ENCODE measurements around the gene ZNF500. TPM values are rescaled to one million over a fixed set of nuclear protein-coding genes. Genes with fewer than 3 reads are reported as not detected.

ZNF500 gene
- total and polyA plus RNA-seq, 2 donors (not counting 3 experiments of a cell fraction or from before 2014, with no cell fraction given), result 8.6 to 13.5 TPM

- Histone ChIP-seq H3K4me1 (ENCODE audit: control insufficient read depth, extremely low read depth, insufficient read depth, low read length) (no peaks in the 10 kb centered on the region), H4K20me1 (replicated peaks; ENCODE audit: control insufficient read depth, extremely low read depth, insufficient read depth, low read length) (no peaks in the 10 kb centered on the region), H3K4me2 (ENCODE audit: insufficient read depth, low read length) (no peak overlapping the region), H3K4me3 (replicated peaks in 1 of 3; ENCODE audit: insufficient read depth in 1 of 3, low read depth in 1 of 3, low read length in 3 of 3) (no peak overlapping the region), H3K27me3 (ENCODE audit: control insufficient read depth in 2 of 2, insufficient read depth in 2 of 2, low read length in 2 of 2) (no peaks in the 10 kb centered on the region), H3K9me1 (replicated peaks; ENCODE audit: control insufficient read depth, extremely low read depth, insufficient read depth, low read length) (no peaks in the 10 kb centered on the region), H3K9ac (replicated peaks; ENCODE audit: extremely low read depth, insufficient read depth, low read length) (no peak overlapping the region), H3K36me3 (ENCODE audit: control insufficient read depth in 2 of 2, extremely low read depth in 1 of 2, insufficient read depth in 2 of 2, low read length in 2 of 2) (no peaks in the 10 kb centered on the region), H2AFZ (ENCODE audit: low read depth, low read length) (no peak overlapping the region), H3K27ac (ENCODE audit: insufficient read depth, low read depth, low read length) (no peak overlapping the region), H3K79me2 (ENCODE audit: control insufficient read depth, insufficient read depth, low read length) (no peaks in the 10 kb centered on the region), H3K9me3 (replicated peaks; ENCODE audit: control insufficient read depth, insufficient read depth, low read length) (no peaks in the 10 kb centered on the region)
- intact Hi-C loops (cut with micrococcal nuclease), result no loop called here
- DNase-seq (ENCODE audit: low read depth, low spot score), result no peak
- POLR2A ChIA-PET, result no interaction called here
- CTCF ChIA-PET, result no interaction called here
- TF ChIP-seq MAX (IDR thresholded peaks at IDR 0.05; ENCODE audit: insufficient read depth, insufficient read length) (no peak), GATA2 (IDR thresholded peaks at IDR 0.05; ENCODE audit: insufficient read depth, insufficient read length, low read depth, low read length) (no peak), POLR2AphosphoS5 (IDR thresholded peaks at IDR 0.05; ENCODE audit: insufficient read depth, low read depth, low read length) (no peak), FOS (IDR thresholded peaks at IDR 0.05; ENCODE audit: borderline replicate concordance, insufficient read depth, low read length) (no peak), POLR2A (IDR thresholded peaks at IDR 0.05; ENCODE audit: low read depth, low read length) (no peak), EZH2 (IDR thresholded peaks at IDR 0.05; ENCODE audit: borderline replicate concordance, low read depth, low read length, severe bottlenecking) (no peak), CTCF (IDR thresholded peaks at IDR 0.05; ENCODE audit: extremely low read depth in 1 of 2, insufficient read depth in 1 of 2, low read depth in 1 of 2, low read length in 2 of 2) (no peak), JUN (IDR thresholded peaks at IDR 0.05; ENCODE audit: borderline replicate concordance, insufficient read depth, insufficient read length, low read depth) (no peak), MYC (IDR thresholded peaks at IDR 0.05; ENCODE audit: low read depth, low read length) (no peak)
- BruUV-seq (replicated peaks), result no TSS peak
- dilution Hi-C loops (cut with MboI; ENCODE audit: extremely low pct_ligation_motif_present, low sequenced_read_pairs), result no loop called here
- FAIRE-seq, result no peak
Measured at GRCh38 chr16:4778050-4778392, 11.1 kb upstream of the ZNF500 start.
